PC-3 (cell line): ENCODE data around the gene F8A2. TPM values are rescaled to one million over a fixed set of nuclear protein-coding genes. Genes with fewer than 3 reads are reported as not detected.
"Not testable (repeated sequence)": the region's sequence is repeated elsewhere in the genome, so short reads cannot be mapped to it uniquely, and the experiment has no call there.

Source experiments
- ATAC-seq: fragments of 200-7000 bp; cut with Tn5 transposase; 2 replicates; pipeline ENCODE4 v1.9.1; 2020; ENCODE audit warnings: mild to moderate bottlenecking, moderate library complexity
- BruUV-seq: library from RNA; stranded (reverse); fragments of 400-500 nt; replicated peaks from 2 replicates; lab custom pipeline; 2021; lab: Mats Ljungman, UMichigan
- CTCF ChIA-PET: fragments of 300-600 bp; sonication (Branson Sonifier 250); formaldehyde crosslinking; loops from one replicate; lab custom pipeline; 2022; ENCODE audit warnings: antibody characterized with exemption; lab: Charles Lee
- POLR2A ChIA-PET: fragments of 300-600 bp; sonication (Branson Sonifier 250); formaldehyde crosslinking; loops from one replicate; lab custom pipeline; 2022; ENCODE audit warnings: antibody characterized with exemption; ENCODE audit not compliant: unreplicated experiment; lab: Charles Lee
- DNase-seq: peaks from one replicate; pipeline ENCODE4 v3.0.0-alpha.2; 2015
- H2AFZ ChIP-seq: fragments of 300-600 bp; sonication (generic); 2 replicates; pipeline ENCODE4 v1.6.0; 2016; ENCODE audit warnings: antibody characterized with exemption, low read length
- H3F3A ChIP-seq: fragments of 300-600 bp; sonication (generic); one replicate; pipeline ENCODE4 v1.6.0; 2017; ENCODE audit warnings: antibody characterized with exemption, low read length, control low read depth, mild to moderate bottlenecking; ENCODE audit not compliant: unreplicated experiment
- H3K27ac ChIP-seq: fragments of 300-600 bp; sonication (generic); 2 replicates; pipeline ENCODE4 v1.5.1; 2016; ENCODE audit warnings: mild to moderate bottlenecking, low read length
- H3K27me3 ChIP-seq: fragments of 300-600 bp; sonication (generic); 2 replicates; pipeline ENCODE4 v1.6.1; 2016; ENCODE audit warnings: low read length, mixed read lengths
- H3K36me3 ChIP-seq: fragments of 300-600 bp; sonication (generic); 2 replicates; pipeline ENCODE4 v1.6.1; 2016; ENCODE audit warnings: low read depth, mixed run types, low read length, mixed read lengths
- H3K4me1 ChIP-seq: fragments of 300-600 bp; sonication (generic); 2 replicates; pipeline ENCODE4 v1.5.1; 2016; ENCODE audit warnings: low read length; ENCODE audit not compliant: insufficient read depth
- H3K4me2 ChIP-seq: fragments of 300-600 bp; sonication (generic); 2 replicates; pipeline ENCODE4 v1.6.0; 2016; ENCODE audit warnings: low read length
- H3K4me3 ChIP-seq: fragments of 300-600 bp; sonication (generic); 2 replicates; pipeline ENCODE4 v1.5.1; 2016; ENCODE audit warnings: mild to moderate bottlenecking, low read length, mixed read lengths
- H3K79me2 ChIP-seq: fragments of 300-600 bp; sonication (generic); 2 replicates; pipeline ENCODE4 v1.6.1; 2017; ENCODE audit warnings: low read length, mixed read lengths
- H3K9ac ChIP-seq: fragments of 300-600 bp; sonication (generic); 2 replicates; pipeline ENCODE4 v1.6.0; 2016; ENCODE audit warnings: mild to moderate bottlenecking, low read length
- H3K9me2 ChIP-seq: fragments of 300-600 bp; sonication (generic); replicated peaks from 2 replicates; pipeline ENCODE4 v1.6.1; 2016; ENCODE audit warnings: mixed run types, low read length, mixed read lengths
- H3K9me3 ChIP-seq: fragments of 300-600 bp; sonication (generic); 2 replicates; pipeline ENCODE4 v1.6.1; 2016; ENCODE audit warnings: low read length, mixed read lengths
- H4K20me1 ChIP-seq: fragments of 300-600 bp; sonication (generic); 2 replicates; pipeline ENCODE4 v1.6.1; 2016; ENCODE audit warnings: low read length, mixed read lengths
- intact Hi-C: fragments of 100-400 bp; cut with micrococcal nuclease; formaldehyde crosslinking; loops from 2 replicates; pipeline ENCODE4 v1.9.0; 2023
- total RNA-seq: library from RNA; depleted of rRNA; stranded (reverse); fragments of >200 nt; gene quantifications from 2 replicates; pipeline ENCODE4 v1.2.3, GENCODE V29; 2014

Gene F8A2
- total RNA-seq, 1 experiment from 2014 or later: not detected

DNA sequence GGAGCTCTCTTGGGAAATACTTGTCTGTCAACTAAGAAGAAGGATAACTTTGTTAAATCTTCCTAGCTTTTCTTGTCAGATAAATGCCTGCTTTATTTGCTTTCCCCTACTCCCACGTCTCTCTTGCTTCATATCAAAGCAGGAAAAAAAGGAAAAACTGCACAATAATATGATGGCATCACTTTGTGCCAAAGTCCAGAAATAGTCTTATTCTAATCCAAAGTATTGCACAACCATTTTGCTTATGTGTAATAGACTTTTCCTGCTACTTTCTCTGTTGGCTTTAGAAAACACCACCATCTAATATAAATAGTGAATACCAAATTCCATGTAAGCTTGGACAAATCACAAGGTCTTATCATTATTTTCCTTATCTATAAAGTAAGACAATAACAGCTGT is 36.2 kb upstream of the F8A2 start:
- DNase-seq, POLR2A ChIA-PET, ATAC-seq, CTCF ChIA-PET, H3K36me3 ChIP-seq, H3K4me3 ChIP-seq, H3K4me1 ChIP-seq, H3F3A ChIP-seq, H3K4me2 ChIP-seq, H3K27me3 ChIP-seq, H3K79me2 ChIP-seq, H3K27ac ChIP-seq, H2AFZ ChIP-seq, intact Hi-C loops, H3K9ac ChIP-seq, H4K20me1 ChIP-seq, H3K9me2 ChIP-seq, BruUV-seq, H3K9me3 ChIP-seq: not testable (repeated sequence)

DNA sequence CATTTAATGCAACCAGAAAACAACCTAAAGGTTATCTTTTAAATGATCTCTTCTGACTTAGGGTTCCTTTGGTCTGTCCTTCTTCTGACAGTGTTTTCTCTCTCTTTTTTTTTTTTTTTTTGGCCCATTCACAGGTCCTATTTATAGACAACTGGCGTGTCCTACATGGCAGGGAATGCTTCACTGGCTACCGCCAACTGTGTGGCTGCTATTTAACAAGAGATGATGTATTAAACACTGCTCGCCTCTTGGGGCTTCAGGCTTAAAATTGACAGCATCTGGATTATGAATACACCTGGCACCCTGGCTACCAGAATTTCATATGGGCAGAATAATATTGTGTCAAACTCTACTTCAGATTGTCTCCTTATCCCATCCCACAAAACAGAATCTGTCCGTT is 32.4 kb upstream of the F8A2 start:
- H3K9me2 ChIP-seq, BruUV-seq, POLR2A ChIA-PET, ATAC-seq, H3K4me1 ChIP-seq, H3K27me3 ChIP-seq, DNase-seq, H3K27ac ChIP-seq, H3K4me2 ChIP-seq, CTCF ChIA-PET, H4K20me1 ChIP-seq, H3K79me2 ChIP-seq, H3K4me3 ChIP-seq, H3K9ac ChIP-seq, H3K36me3 ChIP-seq, H2AFZ ChIP-seq, intact Hi-C loops, H3F3A ChIP-seq, H3K9me3 ChIP-seq: not testable (repeated sequence)

DNA sequence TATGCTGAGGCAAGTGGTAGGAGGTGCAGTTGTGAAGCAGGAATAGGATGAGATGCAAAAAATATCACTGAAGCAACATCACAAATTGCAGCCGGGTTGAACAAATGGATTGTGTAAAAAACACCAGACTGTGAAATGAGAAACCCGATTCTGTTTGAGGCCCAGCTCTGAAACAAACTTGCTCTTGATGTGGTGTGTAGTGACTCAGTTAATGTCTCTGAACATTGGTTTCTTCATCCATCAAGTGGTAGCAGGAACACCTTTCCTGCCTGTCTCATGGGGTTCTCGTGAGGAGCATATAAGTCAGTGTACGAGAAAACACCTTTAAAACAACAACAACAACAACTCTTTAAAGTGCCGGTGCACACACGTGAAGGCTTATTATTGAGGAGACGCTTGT is 18.2 kb upstream of the F8A2 start:
- H3K9ac ChIP-seq, CTCF ChIA-PET, H3F3A ChIP-seq, H2AFZ ChIP-seq, BruUV-seq, H4K20me1 ChIP-seq, H3K9me2 ChIP-seq, H3K4me3 ChIP-seq, POLR2A ChIA-PET, intact Hi-C loops, DNase-seq, H3K79me2 ChIP-seq, H3K4me2 ChIP-seq, H3K4me1 ChIP-seq, H3K36me3 ChIP-seq, H3K9me3 ChIP-seq, H3K27ac ChIP-seq, ATAC-seq, H3K27me3 ChIP-seq: not testable (repeated sequence)

GRCh38 chrX:155373777-155374458 is 8.0 kb upstream of the F8A2 start:
- H3K79me2 ChIP-seq, H2AFZ ChIP-seq, H3K4me1 ChIP-seq, H3K4me3 ChIP-seq, POLR2A ChIA-PET, H3K9ac ChIP-seq, H3F3A ChIP-seq, intact Hi-C loops, DNase-seq, ATAC-seq, H3K9me3 ChIP-seq, CTCF ChIA-PET, H3K36me3 ChIP-seq, H3K9me2 ChIP-seq, BruUV-seq, H4K20me1 ChIP-seq, H3K4me2 ChIP-seq, H3K27ac ChIP-seq, H3K27me3 ChIP-seq: not testable (repeated sequence)

- H3K36me3 ChIP-seq, H3F3A ChIP-seq, H4K20me1 ChIP-seq, CTCF ChIA-PET, H3K9ac ChIP-seq, BruUV-seq, H3K4me2 ChIP-seq, H3K4me3 ChIP-seq, H2AFZ ChIP-seq, H3K79me2 ChIP-seq, H3K9me2 ChIP-seq, intact Hi-C loops, H3K27ac ChIP-seq, POLR2A ChIA-PET, DNase-seq, H3K9me3 ChIP-seq, H3K4me1 ChIP-seq, ATAC-seq, H3K27me3 ChIP-seq: not testable (repeated sequence)
These were observed 2.1 kb upstream of the F8A2 start for GRCh38 chrX:155379802-155380201.

- intact Hi-C loops, H3K36me3 ChIP-seq, H3K27ac ChIP-seq, CTCF ChIA-PET, POLR2A ChIA-PET, H3K27me3 ChIP-seq, DNase-seq, H3K4me1 ChIP-seq, BruUV-seq, H4K20me1 ChIP-seq, H3K79me2 ChIP-seq, H3K9me3 ChIP-seq, H3K9ac ChIP-seq, H2AFZ ChIP-seq, H3K4me2 ChIP-seq, H3K4me3 ChIP-seq, H3K9me2 ChIP-seq, H3F3A ChIP-seq: not testable (repeated sequence)
- ATAC-seq: peak; percentile 52
These were observed 653 bp downstream of the F8A2 start for GRCh38 chrX:155382529-155382967.
